GM19240 (cell line): Measurements from ENCODE around the gene COL19A1.
"Not testable (repeated sequence)": the region's sequence is repeated elsewhere in the genome, so short reads cannot be mapped to it uniquely, and the experiment has no call there.

ENCODE experiments used
- DNase-seq: peaks from one replicate; pipeline ENCODE4 v3.0.0; 2011; ENCODE audit warnings: low spot score; ENCODE audit not compliant: insufficient read length

Gene COL19A1

GRCh38 chr6:69866351-69866769 lies at the start of gene COL19A1:
TSS of gene COL19A1 (plus strand) at chr6:69866556. CDS start at chr6:69879568, 13,012 bp downstream.
- DNase-seq = peak; percentile 12

GRCh38 chr6:69816569-69816968 lies 49.8 kb upstream of the COL19A1 start:
- no peak for DNase-seq

GRCh38 chr6:69817358-69817757 lies 49.0 kb upstream of the COL19A1 start:
- DNase-seq = no peak

- DNase-seq = no peak
These were observed 48.0 kb upstream of the COL19A1 start for GRCh38 chr6:69818223-69818930.

GRCh38 chr6:69819138-69819537 lies 47.2 kb upstream of the COL19A1 start:
- no peak for DNase-seq

- DNase-seq = no peak
These were observed 46.3 kb upstream of the COL19A1 start for GRCh38 chr6:69820018-69820417.

GRCh38 chr6:69820438-69820837 lies 45.9 kb upstream of the COL19A1 start:
- no peak for DNase-seq

- DNase-seq = not testable (repeated sequence)
These were observed 42.0 kb upstream of the COL19A1 start for GRCh38 chr6:69824355-69824754.

GRCh38 chr6:69825904-69826303 lies 40.5 kb upstream of the COL19A1 start:
- DNase-seq = no peak

- DNase-seq = no peak
These were observed 39.0 kb upstream of the COL19A1 start for GRCh38 chr6:69827276-69827893.

GRCh38 chr6:69832558-69832957 lies 33.8 kb upstream of the COL19A1 start:
- no peak for DNase-seq

- DNase-seq = no peak
These were observed 30.8 kb upstream of the COL19A1 start for GRCh38 chr6:69835414-69836179.

GRCh38 chr6:69841862-69842261 lies 24.5 kb upstream of the COL19A1 start:
- no peak for DNase-seq

GRCh38 chr6:69843189-69843588 lies 23.2 kb upstream of the COL19A1 start:
- DNase-seq = no peak

GRCh38 chr6:69846312-69846711 lies 20.0 kb upstream of the COL19A1 start:
- no peak for DNase-seq

GRCh38 chr6:69846770-69847491 lies 19.4 kb upstream of the COL19A1 start:
- DNase-seq = no peak

- DNase-seq = no peak
These were observed 18.9 kb upstream of the COL19A1 start for GRCh38 chr6:69847492-69847788.

GRCh38 chr6:69848552-69848951 lies 17.8 kb upstream of the COL19A1 start:
- DNase-seq = no peak

GRCh38 chr6:69852706-69853105 lies 13.7 kb upstream of the COL19A1 start:
- no peak for DNase-seq

- no peak for DNase-seq
These were observed 4.4 kb upstream of the COL19A1 start for GRCh38 chr6:69861986-69862385.

- no peak for DNase-seq
These were observed 2.6 kb upstream of the COL19A1 start for GRCh38 chr6:69863766-69864165.

- DNase-seq = no peak
These were observed 1.2 kb upstream of the COL19A1 start for GRCh38 chr6:69865126-69865525.
